ENCODE measurements around the gene IFI27L2.
"Not testable (repeated sequence)": the region's sequence is repeated elsewhere in the genome, so short reads cannot be mapped to it uniquely, and the experiment has no call there.

IFI27L2 gene, protein sequence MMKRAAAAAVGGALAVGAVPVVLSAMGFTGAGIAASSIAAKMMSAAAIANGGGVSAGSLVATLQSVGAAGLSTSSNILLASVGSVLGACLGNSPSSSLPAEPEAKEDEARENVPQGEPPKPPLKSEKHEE
- total RNA-seq: 8.5 to 19.6 (median 12.6) reads per million in 4 experiments

DNA sequence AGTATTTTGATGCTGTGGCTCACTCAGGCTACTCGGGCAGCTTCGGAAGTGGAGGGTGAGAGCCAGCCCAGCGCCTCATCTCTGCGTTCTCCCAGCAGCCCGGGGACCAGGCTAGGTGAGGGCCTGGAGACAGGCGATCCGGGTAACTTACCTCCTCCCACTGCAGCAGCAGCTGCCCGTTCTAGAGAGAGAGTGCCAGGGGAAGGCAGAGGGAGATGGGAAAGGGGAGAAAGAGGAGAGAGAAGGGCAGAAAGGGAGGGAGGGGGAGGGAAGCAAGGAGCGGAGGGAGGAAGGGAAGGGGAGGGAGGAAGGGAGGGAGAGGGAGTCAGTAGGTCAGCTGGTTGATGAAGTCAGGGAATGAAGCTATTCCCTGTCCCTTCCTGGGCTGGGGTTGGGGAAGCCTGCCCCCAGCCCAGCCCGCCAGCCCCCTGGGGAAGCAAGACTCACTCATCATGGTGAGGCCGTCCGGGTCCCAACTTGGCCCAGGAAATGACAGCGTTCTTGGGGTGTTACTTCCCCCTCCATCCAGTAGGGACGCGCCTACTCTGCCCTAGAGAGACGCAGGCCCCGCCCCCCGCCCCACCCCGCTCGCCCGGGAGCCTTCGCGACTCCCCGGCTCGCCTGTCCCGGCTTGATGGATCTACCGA, at the start of gene IFI27L2:
IFI27L2 (minus strand) TSS at position 494 of the 647 bp plus-strand sequence; CDS start at position 454, 40 bp downstream.
- peak; percentile 66 for DNase-seq

DNA sequence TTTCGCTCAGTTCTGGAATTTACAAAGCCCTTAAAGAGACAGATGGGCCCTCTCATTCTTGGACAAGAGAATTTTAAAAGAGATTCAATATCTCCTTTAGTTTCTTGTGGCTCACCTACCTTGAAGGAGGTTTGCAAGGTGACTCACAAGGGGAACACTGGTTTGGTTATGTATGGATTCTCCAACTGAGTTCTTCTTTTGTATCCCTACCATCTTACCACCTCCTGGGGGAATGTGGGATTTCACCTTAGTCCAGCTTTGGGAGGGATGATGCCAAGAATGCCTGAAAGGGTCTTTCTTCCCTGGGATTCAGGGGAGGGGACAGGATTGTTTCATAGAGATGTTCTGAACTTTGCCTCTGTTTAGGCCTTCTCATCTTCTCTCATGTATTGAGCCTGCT, 48.4 kb upstream of the IFI27L2 start:
- no peak for DNase-seq

DNA sequence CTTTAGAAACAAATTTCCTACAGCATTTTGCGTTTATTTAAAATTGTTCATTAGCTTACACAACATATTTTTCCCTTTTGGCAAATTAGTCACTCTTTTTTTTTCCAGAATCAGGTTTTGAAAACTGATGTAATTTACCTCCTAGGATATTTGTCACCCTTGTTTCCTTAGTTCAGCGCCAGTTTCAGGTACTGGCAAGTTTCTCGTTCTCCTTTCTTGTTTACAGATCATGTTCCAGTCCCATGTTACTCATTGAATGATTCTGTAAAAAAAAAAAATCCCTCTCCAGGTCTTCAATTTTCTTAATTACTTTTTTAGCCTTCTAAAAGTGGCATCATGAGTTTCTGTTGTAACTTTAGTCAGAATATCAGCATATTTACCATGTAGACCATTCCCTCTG, 47.4 kb upstream of the IFI27L2 start:
- no peak for DNase-seq

DNA sequence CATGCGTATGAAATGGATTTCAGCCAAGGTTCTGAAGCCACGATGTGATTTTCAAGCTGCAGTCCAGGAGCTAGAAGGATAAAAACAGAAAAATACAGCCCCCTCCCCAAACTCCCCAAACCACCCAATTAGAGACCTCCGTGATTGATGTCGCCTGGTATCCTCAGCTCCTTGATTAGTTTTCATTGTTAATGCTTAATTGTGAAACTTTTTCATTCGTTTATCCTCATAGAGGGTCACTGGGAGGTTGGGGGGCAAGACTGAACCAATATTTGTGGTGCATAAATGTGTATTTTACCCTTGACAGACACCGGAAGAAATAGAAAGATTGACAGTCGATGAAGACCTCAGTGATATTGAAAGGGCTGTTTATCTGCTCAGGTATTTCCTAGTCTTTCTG, 46.3 kb upstream of the IFI27L2 start:
- no peak for DNase-seq

DNA sequence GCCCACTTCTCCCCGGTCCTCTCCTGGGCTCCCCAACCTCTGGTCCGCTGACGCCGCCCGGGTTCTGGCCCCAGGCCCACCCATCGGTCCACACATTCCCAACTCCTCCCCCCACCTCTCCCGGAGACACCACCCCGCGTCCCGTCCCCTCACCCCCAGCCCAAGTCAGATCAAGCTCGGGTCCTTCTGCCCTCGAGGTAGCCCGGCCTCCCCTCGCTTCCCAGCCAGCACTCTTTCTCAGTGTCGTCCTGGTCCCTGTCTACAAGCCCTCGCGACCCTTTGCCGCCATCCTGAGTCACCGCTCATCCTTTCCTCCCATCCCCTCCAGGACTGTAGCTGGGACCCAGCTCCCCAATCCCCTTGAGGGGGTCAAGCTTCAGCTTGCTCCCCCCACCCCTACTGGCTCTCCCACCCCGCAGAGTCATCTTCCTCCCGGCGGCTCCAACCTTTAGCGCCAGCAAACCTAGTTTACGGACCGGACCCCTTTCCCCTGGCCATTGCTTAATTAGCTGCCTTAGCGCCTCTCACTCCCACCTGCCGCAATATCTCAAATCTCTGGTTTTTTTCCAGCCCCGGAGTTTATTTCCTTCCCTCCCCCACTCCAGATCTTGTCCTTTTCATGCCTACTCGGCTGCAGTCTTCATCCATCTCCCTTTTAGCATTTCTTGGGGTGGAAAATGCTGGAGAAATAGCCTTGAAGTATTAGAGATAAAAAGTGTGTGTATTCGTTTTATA, 45.8 kb upstream of the IFI27L2 start:
- no peak for DNase-seq

DNA sequence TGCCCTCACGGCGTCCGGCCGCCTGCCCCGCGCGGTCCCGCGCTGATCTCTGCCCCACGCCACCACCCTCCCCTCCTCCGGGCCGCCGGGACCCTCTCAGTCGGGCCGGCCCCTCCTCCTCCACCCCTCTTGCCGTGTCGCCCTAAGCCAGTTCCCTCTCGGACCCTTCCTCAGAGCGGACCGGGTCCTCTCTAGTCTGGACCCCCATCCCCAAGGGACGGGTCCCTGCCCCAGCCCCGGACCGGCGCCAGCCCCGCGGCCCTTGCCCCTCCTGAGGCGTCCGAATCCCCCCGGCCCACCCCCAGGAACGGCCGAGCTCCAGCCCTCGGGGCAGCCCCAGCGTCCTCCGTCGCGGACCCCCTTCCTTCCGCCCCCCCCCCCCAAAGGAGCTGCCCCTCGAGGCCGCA, 45.2 kb upstream of the IFI27L2 start:
- DNase-seq: no peak

DNA sequence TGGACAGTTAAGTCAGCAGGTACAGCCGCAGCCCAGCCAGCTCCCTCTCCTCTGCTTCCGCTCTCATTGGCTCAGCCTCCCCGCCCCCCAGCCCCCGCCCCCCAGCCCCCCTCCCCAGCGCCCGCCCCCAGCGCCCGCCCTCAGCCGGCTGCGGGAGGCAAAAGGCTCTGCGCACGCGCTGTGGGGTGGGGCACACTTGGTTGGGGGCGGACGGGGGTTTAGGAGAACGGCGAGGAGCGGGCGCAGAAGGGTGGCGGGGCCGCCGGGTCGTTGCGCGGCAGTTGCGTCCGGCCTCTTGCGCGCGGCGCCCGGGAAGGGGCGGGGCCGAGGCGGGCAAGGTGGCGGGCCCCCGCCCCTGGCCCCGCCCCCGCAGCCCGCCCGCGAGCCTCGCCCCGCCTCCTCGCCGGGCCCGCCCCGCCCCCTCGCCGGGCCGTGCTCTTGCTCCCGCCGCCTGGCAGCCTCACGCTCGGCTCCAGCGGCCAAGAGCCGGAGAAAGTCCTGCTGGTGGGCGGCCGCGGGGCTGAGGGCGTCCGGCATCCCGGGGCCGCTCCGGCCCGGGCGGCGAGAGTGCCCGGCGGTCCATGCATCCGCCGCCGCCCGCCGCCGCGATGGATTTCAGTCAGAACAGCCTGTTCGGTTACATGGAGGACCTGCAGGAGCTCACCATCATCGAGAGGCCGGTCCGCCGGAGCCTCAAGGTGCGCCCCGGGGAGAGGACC, 44.6 kb upstream of the IFI27L2 start, which contains the start of gene PPP4R4:
PPP4R4 (plus strand) TSS at position 438 of the 719 bp plus-strand sequence; CDS start at position 582, 144 bp downstream.
- peak; percentile 87 for DNase-seq

DNA sequence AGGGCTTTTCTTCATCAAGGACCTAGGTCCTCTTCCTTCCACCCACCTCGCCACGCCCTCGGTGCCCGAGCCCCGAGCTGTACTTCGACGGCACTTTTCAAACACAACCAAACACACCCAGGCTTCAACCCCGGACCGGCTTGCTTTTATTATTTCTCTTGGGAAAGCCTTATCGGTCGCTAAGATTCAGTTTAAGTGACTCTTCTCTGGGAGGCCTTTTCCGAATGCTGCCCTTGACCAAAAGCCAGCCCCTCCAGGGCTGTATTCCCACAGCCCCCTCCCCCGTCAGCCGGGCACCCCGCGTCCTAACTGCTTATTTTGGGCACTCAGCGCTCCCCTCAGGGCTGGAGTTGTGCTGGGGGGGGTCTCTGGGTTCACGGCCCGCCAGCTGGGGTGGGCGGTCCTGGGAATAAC, 44.1 kb upstream of the IFI27L2 start:
- DNase-seq: no peak

DNA sequence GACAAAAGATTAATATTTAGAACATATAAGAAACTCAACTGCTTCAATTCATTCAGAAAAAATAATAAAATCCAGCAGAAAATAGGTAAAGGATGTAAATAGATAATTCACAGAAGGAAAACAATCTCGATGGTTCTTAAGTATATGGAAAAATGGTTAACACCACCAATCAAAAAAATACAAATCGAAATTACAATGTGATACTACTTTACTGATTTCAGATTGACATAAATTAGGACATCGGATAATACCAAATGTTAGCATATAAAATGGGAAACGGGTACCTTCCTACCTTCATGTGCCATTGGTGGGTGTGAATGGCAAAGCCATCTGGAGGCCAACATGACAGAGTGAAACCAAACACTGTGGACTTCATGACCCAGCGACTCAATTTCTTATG, 43.1 kb upstream of the IFI27L2 start:
- no peak for DNase-seq

DNA sequence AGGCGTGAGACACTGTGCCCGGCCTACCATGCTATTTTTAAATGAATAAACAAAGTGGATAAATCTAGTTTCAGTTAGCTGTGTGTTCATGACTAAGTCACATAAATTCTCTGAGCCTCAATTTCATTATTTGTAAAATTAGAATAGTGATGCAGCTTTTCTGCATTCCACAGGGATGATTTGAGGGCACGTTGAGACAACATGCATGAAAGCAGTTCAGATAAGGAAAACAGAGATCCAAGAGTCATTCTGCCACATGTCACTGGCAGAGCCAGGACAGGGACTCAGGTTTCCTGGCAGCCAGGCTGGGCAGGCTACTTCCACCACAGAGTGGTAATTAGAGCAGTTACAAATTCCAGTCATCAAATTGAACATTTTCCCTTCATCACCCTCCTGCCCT, 41.8 kb upstream of the IFI27L2 start:
- DNase-seq: no peak

DNA sequence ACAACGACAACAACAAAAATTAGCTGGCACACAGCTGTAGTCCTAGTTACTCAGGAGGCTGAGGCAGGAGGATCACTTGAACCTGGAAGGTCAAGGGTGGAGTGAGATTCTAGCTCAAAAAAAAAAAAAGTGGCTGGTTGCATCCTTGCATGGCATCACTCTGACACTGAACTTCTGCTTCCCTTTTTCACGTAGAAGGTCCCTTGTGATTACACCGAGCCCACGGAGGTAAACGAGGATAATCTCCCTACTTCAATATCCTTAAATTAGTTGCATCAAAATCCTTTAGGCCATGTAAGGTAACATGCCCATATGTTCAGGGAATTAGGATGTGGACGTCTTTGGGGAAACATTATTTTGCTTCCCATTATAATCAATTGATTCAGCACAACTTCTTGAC, 40.7 kb upstream of the IFI27L2 start:
- DNase-seq: no peak

DNA sequence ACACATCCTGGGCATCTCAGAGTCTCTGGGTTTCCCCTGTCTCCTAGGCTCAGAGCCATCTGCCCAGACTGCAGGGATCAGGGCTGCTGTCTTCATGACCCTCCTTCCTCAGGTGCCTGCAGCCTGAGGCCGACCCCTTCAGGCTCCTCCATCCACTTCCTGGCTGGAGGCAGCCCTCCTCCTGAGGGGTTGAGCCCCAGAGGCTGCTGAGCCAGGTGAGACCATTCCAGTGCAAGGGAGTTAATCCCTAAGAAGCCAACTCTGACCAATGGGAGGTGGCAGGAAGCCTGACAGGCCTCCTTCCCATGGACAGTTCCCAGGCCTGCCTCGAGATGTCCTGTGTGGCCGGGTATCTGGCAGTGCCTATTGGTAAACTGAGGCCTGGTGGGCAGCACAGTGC, 36.3 kb upstream of the IFI27L2 start:
- DNase-seq: no peak

DNA sequence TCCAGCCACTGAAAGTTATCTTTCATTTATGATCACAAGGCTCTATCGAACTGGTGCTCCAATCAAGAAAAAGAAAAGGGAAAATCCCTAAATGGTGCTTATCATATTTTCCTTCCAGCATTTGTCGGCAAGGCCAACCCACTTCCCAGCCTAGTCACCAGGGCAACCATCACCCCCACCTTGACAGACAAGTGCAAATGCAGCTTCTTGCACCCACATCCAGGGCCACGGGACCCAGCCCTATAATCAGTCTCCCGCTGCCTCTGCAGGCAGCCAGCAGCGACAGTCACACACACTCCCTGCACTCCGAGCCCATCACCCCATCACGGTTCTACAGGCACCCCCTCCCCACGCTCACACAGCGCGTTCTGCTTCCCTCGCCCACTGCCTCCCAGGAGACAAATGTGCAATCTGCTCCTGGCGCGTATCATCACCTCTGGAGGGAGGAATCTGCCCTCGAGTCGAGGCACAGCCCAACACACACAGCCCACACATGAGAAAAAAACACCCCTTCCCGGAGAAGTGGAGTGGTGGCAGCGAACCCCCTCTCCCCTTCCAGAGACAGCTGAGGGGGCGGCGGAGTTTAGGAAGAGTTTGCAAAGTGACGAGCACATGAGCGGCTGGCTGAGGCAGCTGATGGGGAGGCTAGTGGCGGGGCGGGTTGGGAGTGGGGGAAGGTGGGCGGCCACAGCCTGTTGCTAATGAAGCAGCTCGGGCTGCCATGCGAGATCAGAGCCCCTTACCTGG, 35.5 kb upstream of the IFI27L2 start:
- DNase-seq: no peak

DNA sequence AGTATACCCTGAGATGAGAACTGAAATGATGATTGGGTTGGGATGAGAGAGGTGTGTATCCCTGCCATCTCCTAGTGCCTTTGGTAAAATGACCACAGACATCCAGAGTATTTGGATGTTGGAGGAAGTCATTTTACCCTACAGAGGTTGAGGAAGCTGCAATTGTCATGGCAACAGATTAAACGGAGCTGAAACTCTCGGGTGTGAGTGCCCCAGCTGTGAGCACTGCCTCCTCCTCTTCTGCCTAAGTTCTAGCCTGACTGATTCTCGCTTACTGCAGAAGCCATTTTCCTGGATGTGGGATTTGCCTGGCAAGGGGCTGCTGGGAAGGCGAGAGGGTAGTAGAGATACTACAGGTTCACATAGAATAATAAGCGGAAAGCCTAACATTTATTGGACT, 34.4 kb upstream of the IFI27L2 start:
- no peak for DNase-seq

DNA sequence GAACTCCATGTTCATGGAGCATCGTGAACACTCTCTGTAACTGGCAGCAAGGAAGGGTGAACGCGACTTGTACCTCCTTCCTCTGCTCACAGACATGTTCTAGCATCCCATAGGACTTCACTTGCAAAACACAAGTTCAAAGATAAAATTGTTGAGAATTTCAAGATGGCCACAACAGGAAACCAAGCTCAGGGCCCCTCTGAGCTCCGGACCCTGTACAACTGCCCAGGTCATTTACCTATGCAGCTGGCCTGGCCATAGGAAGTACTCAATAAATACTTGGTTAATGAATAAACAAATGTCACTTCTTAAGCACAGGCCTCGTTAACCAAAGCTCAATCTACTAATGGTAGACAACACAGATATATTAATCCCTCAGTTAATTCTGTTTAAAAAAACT, 33.1 kb upstream of the IFI27L2 start:
- no peak for DNase-seq

DNA sequence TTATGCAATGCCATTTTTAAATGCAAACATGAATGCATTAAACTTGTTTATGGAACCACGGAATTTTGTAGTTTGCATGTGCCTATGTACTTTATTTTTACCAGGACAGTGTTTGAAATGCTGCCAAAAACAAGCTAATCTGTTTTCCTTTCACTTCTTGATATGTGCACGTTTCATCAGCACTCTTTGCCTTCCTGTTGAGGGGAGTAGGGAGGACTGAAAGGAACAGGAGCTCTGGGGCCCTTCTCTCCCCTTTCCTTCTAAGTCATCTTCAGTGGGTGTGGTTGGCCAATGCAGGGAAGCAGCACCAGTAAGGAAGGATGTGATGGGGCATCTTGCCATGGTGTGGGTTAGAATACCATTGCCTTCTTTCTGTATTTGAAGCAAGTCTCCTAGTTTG, 32.6 kb upstream of the IFI27L2 start:
- no peak for DNase-seq

DNA sequence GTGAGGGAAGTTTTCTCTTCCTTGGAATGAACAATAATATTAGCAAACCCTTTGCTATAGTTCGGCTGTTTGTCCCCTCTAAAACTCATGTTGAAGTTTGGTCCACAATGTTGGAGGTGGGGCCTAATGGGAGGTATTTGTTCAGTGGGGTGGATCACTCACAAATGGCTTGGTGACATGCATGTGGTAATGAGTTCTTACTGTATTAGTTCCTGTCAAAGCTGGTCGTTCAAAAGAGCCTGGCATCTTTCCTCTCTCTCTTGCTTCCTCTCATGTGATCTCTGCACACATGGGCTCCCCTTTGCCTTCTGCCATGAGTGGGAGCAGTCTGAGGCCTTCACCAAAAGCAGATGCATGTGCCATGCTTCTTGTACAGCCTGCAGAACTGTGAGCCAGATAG, 31.7 kb upstream of the IFI27L2 start:
- DNase-seq: no peak

DNA sequence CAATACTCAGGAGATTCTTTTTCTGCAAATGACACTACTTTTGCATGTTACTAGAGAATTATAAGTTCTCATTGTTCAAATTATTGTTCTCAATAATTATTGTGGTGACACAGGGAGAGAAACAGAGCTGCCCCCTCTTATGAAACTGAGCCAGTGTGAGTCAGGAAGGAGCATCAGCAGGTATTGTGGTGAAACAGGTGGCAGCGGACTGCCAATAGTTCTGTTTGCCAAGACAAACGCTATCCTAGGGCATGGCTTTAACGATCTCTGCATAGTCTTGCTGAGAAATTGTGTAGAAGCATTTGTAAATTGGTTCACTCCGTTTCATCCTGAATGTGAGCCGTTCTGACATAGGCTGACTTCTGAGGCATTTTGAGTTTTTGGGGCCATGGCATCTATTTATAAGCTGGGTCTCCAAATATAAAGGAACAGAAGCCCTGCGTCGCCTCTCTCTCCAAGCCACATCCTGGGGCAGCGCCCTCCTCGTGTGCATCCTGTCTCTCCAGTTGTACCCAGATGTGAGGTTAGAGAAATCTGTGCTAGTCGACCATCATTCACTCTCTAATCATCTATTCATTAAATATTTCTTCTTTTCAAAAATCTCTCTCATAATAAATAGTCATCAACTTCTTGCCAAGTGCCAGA, 29.0 kb upstream of the IFI27L2 start:
- DNase-seq: no peak

DNA sequence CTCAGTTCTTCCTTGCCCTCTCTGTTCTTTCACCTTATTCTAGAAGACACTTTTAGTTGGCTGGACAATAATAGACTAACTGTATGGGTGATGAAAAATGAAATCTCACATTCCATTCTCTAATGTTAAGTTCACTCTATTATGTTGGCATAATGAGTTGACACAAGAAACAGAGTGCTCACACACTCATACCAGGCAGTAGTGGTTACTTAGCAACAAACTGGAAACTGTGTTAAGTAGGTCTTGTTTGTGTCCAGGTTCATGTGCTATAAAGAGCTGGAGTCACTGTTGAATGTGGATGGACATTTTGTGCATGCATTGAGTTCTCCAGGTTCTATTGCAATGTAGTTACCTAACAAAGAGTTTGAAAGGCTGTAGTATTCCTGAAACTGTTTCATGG, 27.8 kb upstream of the IFI27L2 start:
- DNase-seq: no peak

DNA sequence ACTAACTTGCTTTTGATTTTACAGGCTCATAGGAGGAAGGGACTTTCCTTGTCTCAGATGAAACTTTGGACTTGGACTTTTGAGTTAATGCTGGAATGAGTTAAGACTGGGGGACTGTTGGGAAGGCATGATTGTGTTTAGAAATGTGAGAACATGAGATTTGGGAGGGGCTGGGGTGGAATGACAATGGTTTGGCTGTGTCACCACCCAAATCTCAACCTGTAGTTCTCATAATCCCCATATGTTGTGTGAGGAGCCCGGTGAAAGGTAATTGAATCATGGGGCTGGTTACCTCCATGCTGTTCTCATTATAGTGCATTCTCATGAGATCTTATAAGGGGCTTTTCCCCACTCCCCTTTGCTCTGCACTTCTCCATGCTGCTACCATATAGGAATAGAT, 26.7 kb upstream of the IFI27L2 start:
- not testable (repeated sequence) for DNase-seq

DNA sequence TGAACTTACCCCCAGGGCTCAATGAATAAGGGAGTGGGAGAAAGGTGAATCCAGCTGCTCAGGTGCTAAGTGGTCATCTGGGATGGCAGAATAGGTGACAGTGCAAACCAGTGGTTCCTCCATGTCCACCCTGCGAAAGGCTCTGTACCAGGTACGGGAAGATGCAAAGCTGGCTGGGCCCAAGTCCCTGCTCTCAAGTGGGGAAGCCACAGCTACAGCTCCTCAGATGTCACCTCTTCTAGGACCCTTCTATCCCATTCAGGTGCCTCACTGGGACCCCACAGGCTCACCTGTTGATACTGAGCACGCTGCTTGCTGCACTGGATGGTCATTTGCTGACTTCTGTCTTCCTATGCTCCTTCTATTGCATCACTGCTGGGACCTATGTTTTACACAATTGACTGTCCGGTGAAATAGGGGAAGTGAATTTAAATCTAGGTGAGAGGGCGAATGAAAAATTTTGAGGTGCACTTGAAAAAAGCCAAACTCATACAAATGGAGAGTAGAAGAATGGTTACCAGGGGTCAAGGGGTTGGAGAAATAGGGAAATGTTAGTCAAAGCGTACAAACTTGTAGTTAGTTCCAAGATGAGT, 24.4 kb upstream of the IFI27L2 start:
- no peak for DNase-seq

DNA sequence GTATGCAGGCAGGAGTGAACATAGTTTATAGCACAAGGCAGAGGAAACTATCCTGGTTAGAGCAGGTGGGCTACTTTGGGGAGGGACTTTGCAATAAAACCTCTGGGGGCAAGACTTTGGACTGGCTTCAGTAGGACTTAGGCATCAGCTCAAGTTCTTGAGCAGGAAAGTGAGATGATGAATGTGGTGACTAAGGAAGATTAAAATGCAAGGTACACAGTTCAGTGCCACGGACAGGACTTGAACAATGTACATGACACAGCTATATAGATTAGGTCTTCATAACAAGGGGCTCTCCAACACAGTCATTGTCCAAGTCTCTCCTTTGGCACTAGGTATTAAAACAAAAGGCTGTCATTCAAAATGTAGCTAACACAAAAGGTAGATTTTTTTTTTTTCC, 23.3 kb upstream of the IFI27L2 start:
- no peak for DNase-seq

Data from effector CD8-positive, alpha-beta T cell (primary cell).